Activated CD8-positive, alpha-beta memory T cell treated with anti-CD3 and anti-CD28 coated beads for 24 hours (primary cell): ENCODE data around the gene RNASEL.
A peak's percentile ranks its signal among the peaks of the same experiment; 100 is the strongest.
"Not testable (repeated sequence)": the region's sequence is repeated elsewhere in the genome, so short reads cannot be mapped to it uniquely, and the experiment has no call there.

Experiments
- DNase-seq: peaks from one replicate; pipeline ENCODE4 v3.0.0-alpha.2; 2020

The RNASEL gene, protein sequence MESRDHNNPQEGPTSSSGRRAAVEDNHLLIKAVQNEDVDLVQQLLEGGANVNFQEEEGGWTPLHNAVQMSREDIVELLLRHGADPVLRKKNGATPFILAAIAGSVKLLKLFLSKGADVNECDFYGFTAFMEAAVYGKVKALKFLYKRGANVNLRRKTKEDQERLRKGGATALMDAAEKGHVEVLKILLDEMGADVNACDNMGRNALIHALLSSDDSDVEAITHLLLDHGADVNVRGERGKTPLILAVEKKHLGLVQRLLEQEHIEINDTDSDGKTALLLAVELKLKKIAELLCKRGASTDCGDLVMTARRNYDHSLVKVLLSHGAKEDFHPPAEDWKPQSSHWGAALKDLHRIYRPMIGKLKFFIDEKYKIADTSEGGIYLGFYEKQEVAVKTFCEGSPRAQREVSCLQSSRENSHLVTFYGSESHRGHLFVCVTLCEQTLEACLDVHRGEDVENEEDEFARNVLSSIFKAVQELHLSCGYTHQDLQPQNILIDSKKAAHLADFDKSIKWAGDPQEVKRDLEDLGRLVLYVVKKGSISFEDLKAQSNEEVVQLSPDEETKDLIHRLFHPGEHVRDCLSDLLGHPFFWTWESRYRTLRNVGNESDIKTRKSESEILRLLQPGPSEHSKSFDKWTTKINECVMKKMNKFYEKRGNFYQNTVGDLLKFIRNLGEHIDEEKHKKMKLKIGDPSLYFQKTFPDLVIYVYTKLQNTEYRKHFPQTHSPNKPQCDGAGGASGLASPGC

DNA sequence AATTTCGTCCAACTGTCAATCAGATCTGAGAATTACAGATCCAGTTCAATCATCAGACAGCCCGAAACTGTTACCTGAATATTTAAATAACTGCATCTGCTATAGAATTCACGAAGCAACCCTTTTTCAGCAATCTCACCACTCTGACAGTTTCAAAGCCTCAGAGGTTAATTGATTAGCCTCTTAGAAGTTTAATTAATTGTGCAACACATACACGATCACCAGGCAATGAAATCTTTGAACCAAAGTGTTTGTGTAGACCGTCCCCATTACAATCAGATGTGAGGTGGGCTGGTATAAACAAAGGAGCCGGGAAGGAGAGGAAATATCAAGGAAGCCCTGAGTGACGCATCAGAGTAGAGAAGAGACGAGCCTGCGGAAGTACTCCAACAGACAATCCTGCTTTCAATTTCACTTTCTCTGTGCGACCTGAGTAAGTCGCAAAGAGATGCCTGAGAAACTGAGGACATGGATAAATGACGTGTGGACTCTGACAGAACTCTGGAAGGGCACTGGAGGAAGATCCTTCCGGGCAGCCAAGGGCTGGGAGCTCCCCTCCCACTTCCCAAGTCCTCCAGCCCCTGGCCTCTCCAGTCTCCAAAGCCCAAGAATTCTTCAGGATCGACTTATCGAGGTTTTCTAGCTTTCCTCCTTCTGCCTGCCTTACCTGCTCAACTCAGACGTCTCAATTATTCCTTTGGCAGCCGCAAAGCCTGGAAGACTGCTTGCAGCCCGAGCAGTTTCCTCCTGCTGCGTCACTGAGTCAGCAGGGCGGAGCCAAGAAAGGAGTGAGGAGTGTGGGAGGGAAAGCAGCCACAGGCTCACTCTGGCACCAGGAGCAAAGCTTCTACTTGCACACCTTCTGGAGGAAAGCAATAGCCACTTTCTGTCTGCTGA, at the start of gene RNASEL:
Gene RNASEL (minus strand): TSS at position 757 of the 897 bp plus-strand sequence. CDS start 2,450 bp downstream, outside the sequence.
- DNase-seq, result peak; percentile 78

DNA sequence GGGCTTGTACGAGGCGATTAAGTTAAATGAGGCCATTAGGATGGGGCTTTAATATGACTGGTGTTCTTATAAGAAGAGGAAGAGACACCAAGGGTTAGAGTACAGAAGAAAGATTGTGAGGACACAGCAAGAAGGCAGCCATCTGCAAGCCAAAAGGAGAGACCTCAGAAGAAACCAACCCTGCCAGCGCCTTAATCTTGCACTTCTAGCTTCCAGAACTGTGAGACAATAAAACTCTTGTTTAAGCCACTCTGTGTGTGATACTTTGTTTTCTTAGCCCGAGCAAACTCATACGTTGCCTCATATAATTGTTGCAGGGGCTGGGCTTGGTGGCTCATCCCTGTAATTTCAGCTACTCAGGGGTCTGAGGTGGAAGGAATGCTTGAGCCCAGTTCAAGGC, 48.7 kb upstream of the RNASEL start:
- DNase-seq, result no peak

DNA sequence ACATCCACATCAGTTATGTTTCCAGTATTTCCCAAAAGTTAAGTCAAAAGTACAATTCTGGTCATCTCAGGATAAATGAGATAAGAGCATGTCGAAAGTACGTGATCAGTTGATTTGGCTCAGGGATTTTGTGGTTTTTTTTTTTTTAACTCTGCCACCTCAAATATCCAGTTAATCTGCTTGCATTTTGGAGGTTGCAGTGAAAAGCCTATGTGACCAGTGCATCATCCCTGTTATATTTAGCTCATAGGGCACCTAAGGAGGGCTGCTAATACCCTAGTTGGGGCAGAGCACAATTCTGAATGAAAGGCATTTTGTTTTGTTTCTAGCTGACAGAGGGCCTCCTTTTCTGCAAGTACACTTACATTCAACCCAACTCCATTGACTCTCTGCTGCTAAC, 46.8 kb upstream of the RNASEL start:
- DNase-seq, result no peak

DNA sequence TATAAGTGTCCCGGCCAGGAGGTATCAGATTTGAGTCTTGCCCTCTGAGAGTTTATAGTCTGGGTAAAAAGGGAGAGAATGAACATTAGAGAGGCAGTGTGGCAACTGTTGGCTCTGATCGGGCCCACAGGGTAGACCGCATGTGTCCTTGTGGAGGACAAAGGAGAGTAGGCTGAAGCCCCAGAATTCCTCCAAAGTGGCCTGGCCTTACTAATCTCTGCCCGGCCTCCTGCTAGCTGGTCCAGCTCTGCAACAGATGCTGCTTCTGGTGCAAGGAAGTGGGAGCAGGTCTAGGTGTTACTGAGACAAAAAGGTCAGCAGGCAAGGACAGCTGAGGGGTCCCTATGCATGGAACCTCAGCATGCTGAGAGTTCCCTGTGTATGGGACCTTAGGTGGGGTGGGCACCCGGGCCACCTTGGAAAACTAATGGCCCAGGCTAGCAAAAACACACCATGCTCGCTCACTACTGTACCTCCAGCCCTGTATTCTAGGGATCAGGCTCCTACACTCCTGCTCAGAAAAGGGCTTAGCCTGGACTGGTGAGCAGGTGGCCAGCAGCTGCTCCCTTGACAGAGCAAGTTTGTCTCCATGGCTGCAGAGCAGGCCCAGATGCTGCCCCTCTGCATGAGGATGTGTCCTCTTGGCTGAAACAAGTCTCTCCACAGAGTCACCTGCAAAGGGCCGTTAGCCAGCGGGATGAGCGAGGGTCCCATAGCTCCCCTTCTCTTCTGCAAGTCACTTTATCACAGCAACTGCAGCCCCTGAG, 45.4 kb upstream of the RNASEL start:
- no peak for DNase-seq

GRCh38 chr1:182633657-182634281, 44.7 kb upstream of the RNASEL start:
- DNase-seq, result no peak

DNA sequence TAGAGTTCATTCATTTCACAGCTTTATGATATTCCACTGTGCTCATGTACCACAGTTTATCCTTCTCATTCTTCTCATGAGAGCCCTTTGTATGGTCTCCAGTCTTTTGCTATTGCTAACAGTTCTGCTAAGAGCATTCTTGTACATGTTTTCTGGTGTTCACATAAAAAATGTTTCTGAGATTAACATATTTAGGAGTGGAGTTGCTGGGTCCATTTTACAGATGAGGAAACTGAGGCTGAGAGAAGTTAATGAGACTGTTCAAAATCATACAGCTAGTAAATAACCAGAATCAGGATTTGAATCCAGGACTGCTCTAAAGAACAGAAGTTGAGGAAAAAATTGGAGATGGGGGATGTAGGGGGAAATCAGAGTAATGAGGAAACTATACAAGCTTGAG, 44.0 kb upstream of the RNASEL start:
- no peak for DNase-seq

DNA sequence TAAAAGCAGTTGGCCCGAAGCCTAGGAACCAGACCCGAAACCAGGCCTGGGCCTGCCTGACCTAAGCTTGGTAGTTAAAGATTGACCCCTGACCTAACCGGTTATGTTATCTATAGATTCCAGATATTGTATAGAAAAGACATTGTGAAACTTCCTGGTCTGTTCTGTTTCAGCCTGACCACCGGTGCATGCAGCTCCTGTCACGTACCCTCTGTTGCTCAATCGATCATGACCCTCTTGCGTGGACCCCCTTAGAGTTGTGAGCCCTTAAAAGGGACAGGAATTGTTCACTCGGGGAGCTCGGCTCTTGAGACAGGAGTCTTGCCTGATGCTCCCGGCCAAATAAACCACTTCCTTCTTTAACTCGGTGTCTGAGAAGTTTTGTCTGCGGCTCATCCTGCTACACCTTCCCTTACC, 43.4 kb upstream of the RNASEL start:
- DNase-seq, result not testable (repeated sequence)

DNA sequence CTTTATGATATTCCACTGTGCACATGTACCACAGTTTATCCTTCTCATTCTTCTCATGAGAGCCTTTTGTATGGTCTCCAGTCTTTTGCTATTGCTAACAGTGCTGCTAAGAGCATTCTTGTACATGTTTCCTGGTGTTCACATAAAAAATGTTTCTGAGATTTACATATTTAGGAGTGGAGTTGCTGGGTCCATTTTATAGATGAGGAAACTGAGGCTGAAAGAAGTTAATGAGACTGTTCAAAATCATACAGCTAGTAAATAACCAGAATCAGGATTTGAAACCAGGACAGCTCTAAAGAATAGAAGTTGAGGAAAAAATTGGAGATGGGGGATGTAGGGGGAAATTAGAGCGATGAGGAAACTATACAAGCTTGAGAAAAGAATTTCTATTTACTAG, 42.9 kb upstream of the RNASEL start:
- no peak for DNase-seq

DNA sequence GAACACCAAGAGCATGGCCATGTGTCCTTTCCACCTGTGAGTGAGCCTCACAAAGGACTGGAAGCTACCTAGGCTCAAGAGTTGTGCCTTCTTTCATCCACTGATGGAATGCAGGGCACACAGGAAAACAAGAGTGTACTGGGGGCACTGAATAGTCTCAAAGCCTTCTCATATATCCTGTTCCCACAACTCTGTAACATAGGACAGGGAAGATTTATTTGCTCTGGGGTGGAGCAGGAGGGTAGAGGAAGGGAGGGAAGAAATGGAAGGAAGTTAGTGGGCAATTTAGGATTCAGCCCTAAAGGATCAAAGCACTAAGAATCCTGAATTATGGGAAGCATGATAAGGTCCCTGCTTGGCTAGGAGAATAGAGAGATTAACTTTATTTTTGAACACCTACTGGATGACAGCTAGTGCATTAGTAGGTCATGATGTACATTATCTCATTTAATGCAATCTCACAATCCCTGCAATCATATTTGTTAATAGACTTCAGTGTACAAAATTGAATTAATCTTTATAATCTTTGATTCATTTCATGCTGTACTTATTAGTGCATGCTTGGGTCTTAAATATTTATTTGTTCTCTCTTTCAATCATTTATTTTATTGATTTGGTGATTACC, 42.1 kb upstream of the RNASEL start:
- no peak for DNase-seq

DNA sequence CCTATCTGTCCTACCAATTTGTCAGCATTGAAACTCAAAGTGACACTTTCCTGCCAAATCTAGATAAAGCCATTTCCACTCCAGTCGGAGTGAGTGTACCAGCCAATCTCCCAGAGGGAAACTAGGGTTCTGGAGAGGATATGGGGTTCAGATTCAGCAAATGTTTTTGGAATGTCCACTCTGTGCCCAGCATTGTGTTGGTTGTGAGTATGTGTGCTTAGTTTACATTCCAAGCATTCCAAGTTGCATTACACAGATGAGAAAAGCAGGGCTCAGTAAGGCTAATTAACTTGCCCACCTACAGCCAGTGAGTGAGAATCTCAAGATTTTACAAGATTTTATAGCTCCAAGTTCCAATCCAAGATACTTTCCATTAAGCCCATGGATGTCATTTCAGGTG, 41.5 kb upstream of the RNASEL start:
- no peak for DNase-seq

- peak; percentile 85 for DNase-seq
Measured at GRCh38 chr1:182629499-182630096, 40.5 kb upstream of the RNASEL start.

- DNase-seq, result no peak
Measured at GRCh38 chr1:182629080-182629479, 40.0 kb upstream of the RNASEL start.

- no peak for DNase-seq
Measured at GRCh38 chr1:182628657-182629056, 39.6 kb upstream of the RNASEL start.

DNA sequence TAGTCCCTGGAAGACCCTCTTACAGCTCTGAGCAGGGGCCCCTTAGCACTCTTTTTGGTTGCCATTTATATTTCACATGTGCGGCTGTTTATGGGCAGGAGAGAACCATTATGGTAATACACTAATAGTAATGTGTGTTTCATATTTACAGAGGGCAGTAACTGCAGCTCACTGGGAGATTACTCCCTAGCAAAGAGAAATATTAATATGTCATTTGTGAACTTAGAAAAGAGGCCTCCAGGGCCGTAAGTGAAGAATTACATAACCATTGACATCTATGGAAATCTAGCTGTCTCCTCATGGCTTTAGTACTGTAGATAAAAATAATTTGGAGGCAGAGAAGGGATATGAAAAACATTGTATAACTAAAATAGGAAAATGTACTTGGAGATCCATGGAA, 38.6 kb upstream of the RNASEL start:
- no peak for DNase-seq

- DNase-seq, result no peak
Measured at GRCh38 chr1:182626527-182626926, 37.5 kb upstream of the RNASEL start.

DNA sequence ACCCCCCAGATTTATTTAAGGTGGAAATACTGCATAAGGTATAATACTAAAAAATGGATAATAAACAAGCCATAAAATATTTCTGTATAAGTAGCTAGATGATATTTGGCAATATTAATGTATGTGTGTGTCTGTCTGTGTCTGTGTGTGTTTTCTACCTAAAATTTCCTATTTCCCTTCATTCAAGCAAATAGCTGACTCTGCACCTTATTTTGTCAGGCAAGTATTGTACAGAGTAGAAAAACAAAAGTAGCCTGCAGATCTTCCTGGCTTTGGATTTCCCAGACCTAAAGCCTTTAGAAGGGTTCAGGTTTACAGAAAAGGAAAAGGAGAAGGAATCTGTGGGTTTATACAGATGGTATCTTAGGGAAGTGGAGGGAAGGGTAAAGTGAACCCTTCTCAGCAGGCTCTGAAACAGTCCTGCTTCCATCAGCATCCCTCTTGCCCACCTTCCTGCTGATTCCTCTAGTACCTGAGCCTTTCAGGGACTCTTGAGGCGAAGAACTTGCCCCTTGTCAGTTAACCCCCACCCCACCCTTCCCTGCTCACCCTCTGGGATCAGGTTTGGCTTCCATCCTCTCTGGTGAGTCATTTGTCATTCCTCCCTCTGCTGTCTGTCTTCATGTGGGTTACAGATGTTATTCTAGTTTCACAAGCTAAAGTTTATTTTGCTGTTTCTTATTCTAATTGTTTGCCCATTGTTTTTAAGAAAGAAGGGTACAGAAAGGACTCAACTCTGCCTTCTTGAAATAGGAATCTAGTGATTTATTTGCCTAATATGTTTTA, 36.9 kb upstream of the RNASEL start:
- DNase-seq, result no peak

DNA sequence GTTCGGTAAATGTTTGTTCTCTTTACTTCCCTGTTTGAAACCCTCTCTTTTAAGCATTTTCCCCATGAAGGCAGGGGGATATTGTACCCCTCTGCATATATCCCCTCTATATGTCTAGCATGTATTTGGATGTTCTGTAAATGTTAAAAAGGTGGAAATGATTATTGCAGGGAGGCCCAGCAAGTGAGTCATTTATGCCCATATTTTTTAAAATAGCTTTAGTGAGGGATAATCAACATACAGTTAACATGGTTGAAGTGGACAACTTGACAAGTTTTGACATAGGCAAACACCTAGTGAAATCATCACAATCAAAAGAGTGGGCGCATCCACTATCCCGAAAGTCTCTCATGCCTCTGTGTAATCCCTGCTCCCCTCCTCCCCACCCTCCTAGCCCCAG, 36.0 kb upstream of the RNASEL start:
- DNase-seq, result no peak

GRCh38 chr1:182624577-182624976, 35.5 kb upstream of the RNASEL start:
- DNase-seq, result no peak

- DNase-seq, result no peak
Measured at GRCh38 chr1:182622901-182623528, 34.0 kb upstream of the RNASEL start.

DNA sequence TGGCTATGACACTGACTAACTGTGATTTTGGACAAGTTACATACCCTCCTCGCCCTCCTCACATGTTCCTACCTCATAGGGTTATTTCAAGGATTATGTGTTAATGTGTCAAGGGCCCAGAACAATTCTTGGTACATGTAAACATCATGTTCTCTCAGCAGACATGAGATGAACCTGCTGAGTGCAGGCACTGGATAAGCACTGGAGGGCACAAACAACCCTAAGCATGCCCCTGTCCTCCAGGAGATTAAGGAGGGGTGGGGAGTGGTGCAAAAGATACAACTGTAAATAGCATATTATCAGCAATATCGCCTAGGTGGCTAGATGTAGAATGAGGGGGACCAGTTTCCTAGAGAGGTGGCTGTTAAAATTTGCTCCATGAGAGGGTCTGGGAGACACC, 32.9 kb upstream of the RNASEL start:
- no peak for DNase-seq
